NCI-H187 treated with DMSO at 0.1 percent for 48 hours (cell line): ENCODE data around the gene TBX4.

Source experiments
- DNase-seq: peaks from one replicate; lab custom pipeline; 2025; lab: John Stamatoyannopoulos, UW

Gene TBX4

GRCh38 chr17:61454381-61455323, 2.4 kb downstream of the TBX4 start:
- no peak for DNase-seq

GRCh38 chr17:61455324-61456060, 3.3 kb downstream of the TBX4 start:
- no peak for DNase-seq

- no peak for DNase-seq
Measured at GRCh38 chr17:61456061-61456681, 3.9 kb downstream of the TBX4 start.

GRCh38 chr17:61456688-61457225, 4.5 kb downstream of the TBX4 start:
- DNase-seq: no peak

GRCh38 chr17:61457226-61457983, 5.2 kb downstream of the TBX4 start:
- DNase-seq: no peak

GRCh38 chr17:61458000-61458399, 5.8 kb downstream of the TBX4 start:
- DNase-seq: no peak

GRCh38 chr17:61458421-61459141, 6.4 kb downstream of the TBX4 start:
- no peak for DNase-seq

- DNase-seq: no peak
Measured at GRCh38 chr17:61459142-61459809, 7.1 kb downstream of the TBX4 start.

GRCh38 chr17:61459939-61460718, 7.9 kb downstream of the TBX4 start:
- DNase-seq: no peak

GRCh38 chr17:61460796-61461585, 8.8 kb downstream of the TBX4 start:
- DNase-seq: no peak

GRCh38 chr17:61461586-61461966, 9.4 kb downstream of the TBX4 start:
- DNase-seq: no peak

GRCh38 chr17:61461967-61462718, 9.9 kb downstream of the TBX4 start:
- DNase-seq: no peak

- no peak for DNase-seq
Measured at GRCh38 chr17:61462719-61463315, 10.6 kb downstream of the TBX4 start.

- no peak for DNase-seq
Measured at GRCh38 chr17:61463316-61464129, 11.3 kb downstream of the TBX4 start.

- no peak for DNase-seq
Measured at GRCh38 chr17:61464130-61464842, 12.1 kb downstream of the TBX4 start.

GRCh38 chr17:61464843-61465180, 12.6 kb downstream of the TBX4 start:
- DNase-seq: no peak
